GM21526 (cell line): ENCODE results near the gene PATE3.

Experiments
- ATAC-seq: cut with Tn5 transposase; IDR thresholded peaks from one replicate; pipeline ENCODE4 v1.9.1; 2021; ENCODE audit warnings: moderate library complexity; ENCODE audit not compliant: unreplicated experiment, low FRiP score

Gene PATE3

DNA sequence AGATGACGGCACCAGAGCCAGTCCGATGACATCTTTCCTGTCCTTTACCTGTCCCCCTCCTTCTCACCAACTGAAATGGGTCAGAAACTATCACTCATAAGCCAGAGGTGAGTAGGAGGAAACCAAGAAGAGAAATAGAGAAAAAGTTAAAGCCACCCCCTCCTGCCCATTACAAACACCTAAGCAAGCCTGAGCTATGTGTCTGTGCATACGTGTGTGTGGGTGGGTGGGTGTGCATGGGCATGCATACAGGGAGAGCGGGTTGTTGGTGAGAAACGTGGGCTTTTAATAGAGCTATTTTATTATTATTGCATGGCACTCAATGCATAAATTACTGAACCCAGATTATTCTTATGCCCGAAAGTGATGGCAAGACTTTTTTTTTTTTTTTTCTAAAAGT, 47.8 kb downstream of the PATE3 start:
- no peak for ATAC-seq
